Kidney (tissue), 14 donors: Measurements from ENCODE around the gene ZNF12. TPM values are rescaled to one million over a fixed set of nuclear protein-coding genes. Genes with fewer than 3 reads are reported as not detected.

Experiments used
- DNase-seq, 5 donors: peaks; one replicate each; pipeline ENCODE4 v3.0.0-alpha.2; 2013 to 2020
- FAIRE-seq: peaks from 2 replicates; lab custom pipeline; 2012; peaks lifted over from hg19 to GRCh38; lab: Jason Lieb, UNC
- H3K27ac ChIP-seq, 2 donors: one replicate each; pipeline ENCODE4 v1.7.0; 2013; ENCODE audit warnings: low read depth in 2 of 2, low read length in 2 of 2, inconsistent platforms in 1 of 2
- H3K27me3 ChIP-seq: one replicate; pipeline ENCODE4 v1.7.1; 2013; ENCODE audit warnings: low read length, inconsistent platforms; ENCODE audit not compliant: control insufficient read depth, insufficient read depth
- H3K36me3 ChIP-seq, 3 donors: one replicate each; pipeline versions ENCODE4 v1.7.0 to v1.7.1; 2013; ENCODE audit warnings: low read length in 3 of 3, control low read depth in 1 of 3, inconsistent platforms in 1 of 3; ENCODE audit not compliant: insufficient read depth in 3 of 3, control insufficient read depth in 2 of 3
- H3K4me1 ChIP-seq, 3 donors: one replicate each; pipeline versions ENCODE4 v1.7.0 to v1.7.1; 2013; ENCODE audit warnings: low read length in 3 of 3, inconsistent platforms in 1 of 3, low read depth in 1 of 3; ENCODE audit not compliant: control insufficient read depth in 2 of 3, insufficient read depth in 2 of 3
- H3K4me3 ChIP-seq, 3 donors: one replicate each; pipeline versions ENCODE4 v1.7.0 to v1.8.1; 2013; ENCODE audit warnings: low read length in 3 of 3, control low read depth in 1 of 3, inconsistent platforms in 1 of 3
- H3K9ac ChIP-seq, 3 donors: one replicate each; pipeline versions ENCODE4 v1.7.0 to v1.7.1; 2013; ENCODE audit warnings: low read length in 3 of 3, control low read depth in 1 of 3, inconsistent platforms in 1 of 3
- H3K9me3 ChIP-seq, 3 donors: one replicate each; pipeline versions ENCODE4 v1.7.0 to v1.7.1; 2013; ENCODE audit warnings: low read length in 3 of 3, control low read depth in 1 of 3, inconsistent platforms in 1 of 3; ENCODE audit not compliant: control insufficient read depth in 2 of 3, insufficient read depth in 1 of 3
- intact Hi-C: fragments of 100-400 bp; cut with DNase I; formaldehyde crosslinking; loops from one replicate; pipeline ENCODE4 v1.11.1; 2022
- polyA plus RNA-seq: library from polyadenylated mRNA; stranded (reverse); fragments of 350-450 nt; fragmentation: Illumina TruSeq; extraction: RNeasy Lipid Tissue Mini Kit (QIAGEN cat#74804); gene quantifications from one replicate; pipeline ENCODE4 v1.2.3, GENCODE V29; 2014; ENCODE audit warnings: low read depth, low replicate concordance; ENCODE audit not compliant: insufficient read depth
- total RNA-seq: library from RNA; stranded (reverse); fragmentation: NEBNext Ultra II Directional; extraction: Animal tissue kit (Norgen Biotek cat#: 25700); gene quantifications from one replicate; pipeline ENCODE4 v1.2.1, GENCODE V29; 2021
- TF ChIP-seq, protein P1 (sequence below): IDR thresholded peaks from 3 replicates; pipeline ENCODE4 v1.5.1; 2012; ENCODE audit warnings: mild to moderate bottlenecking, moderate library complexity, borderline replicate concordance; ENCODE audit not compliant: insufficient read depth; ENCODE audit errors: extremely low read depth
- donor health status: control.
- donor health status: control.
- donor health status: control.
- donor health status: control.
- donor health status: control.
- donor health status: DM: yes; HTN: yes; CAD: no.
- donor health status: Normal renal cell carcinoma (clear cell type).

Gene ZNF12
- total and polyA plus RNA-seq, 2 donors from 2014 or later: 9.9 to 31.3 TPM

DNA sequence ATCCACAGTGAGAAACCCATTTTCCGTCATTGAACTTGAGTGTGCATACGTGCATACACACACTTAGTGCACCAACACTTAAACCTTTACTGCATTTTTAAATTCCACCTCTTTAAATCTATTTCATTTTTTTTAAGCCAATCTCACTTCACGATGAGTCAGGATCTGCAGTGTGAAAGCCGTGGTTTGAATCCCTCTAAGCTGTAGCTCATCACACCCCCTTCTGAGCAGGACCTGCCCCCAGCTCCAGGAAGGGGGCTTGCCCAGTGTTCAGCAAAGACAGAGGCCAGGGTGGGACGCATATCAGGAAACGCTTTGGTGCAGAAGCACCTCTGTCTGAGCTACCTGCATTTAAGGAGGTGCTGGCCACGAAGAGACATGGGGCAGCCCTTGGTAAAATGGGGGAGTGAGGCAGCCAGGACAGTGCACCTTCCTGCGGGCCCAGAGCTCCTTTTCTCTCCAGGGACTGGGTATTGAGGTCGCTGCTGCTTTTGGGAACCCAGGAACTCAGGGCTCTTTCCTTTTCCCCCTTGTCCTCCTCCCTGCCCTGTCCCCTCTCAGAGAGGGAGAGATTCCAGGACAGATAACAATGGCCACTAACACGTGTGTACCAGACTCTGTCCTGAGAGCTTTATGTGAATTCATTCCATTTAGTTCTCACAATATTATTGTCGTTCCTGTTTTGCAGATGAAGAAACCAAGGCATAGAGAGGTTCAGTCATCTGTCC lies 48.0 kb downstream of the ZNF12 start:
- intact Hi-C loops: no loop called here
- H3K27me3 ChIP-seq: no peaks in the 10 kb centered on the region
- no peak overlapping the region for H3K9ac ChIP-seq
- TF ChIP-seq, protein P1, sequence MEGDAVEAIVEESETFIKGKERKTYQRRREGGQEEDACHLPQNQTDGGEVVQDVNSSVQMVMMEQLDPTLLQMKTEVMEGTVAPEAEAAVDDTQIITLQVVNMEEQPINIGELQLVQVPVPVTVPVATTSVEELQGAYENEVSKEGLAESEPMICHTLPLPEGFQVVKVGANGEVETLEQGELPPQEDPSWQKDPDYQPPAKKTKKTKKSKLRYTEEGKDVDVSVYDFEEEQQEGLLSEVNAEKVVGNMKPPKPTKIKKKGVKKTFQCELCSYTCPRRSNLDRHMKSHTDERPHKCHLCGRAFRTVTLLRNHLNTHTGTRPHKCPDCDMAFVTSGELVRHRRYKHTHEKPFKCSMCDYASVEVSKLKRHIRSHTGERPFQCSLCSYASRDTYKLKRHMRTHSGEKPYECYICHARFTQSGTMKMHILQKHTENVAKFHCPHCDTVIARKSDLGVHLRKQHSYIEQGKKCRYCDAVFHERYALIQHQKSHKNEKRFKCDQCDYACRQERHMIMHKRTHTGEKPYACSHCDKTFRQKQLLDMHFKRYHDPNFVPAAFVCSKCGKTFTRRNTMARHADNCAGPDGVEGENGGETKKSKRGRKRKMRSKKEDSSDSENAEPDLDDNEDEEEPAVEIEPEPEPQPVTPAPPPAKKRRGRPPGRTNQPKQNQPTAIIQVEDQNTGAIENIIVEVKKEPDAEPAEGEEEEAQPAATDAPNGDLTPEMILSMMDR: no peak
- no peak overlapping the region for H3K4me3 ChIP-seq
- no peaks in the 10 kb centered on the region for H3K36me3 ChIP-seq
- no peaks in the 10 kb centered on the region for H3K9me3 ChIP-seq
- FAIRE-seq (no peak), DNase-seq (no peak)
- H3K4me1 ChIP-seq: no peaks in the 10 kb centered on the region
- H3K27ac ChIP-seq: no peak overlapping the region

DNA sequence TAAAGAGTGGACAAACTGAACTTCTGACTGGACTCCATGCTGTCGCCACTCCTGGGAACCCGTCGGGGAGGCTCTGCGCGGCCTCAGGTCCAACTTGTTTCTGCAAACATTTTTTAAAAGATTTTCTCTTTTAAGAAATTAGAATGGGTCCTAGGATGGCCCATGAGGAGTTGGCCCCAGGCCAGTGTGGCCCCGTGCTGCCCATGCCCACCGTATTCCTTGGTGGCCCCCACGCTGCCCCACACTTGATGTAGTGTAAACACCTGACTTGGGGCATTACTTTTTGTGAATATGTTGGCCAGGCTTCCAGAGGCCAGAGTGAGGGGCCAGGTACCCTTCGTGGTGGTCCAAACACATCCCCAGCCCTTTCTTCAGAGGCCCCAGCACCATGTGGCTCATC lies 50.3 kb downstream of the ZNF12 start:
- intact Hi-C loops: no loop called here
- H3K4me1 ChIP-seq: no peaks in the 10 kb centered on the region
- no peak overlapping the region for H3K4me3 ChIP-seq
- no peaks in the 10 kb centered on the region for H3K9me3 ChIP-seq
- H3K27me3 ChIP-seq: no peaks in the 10 kb centered on the region
- peaks cover 0 to 6% (median 2%) of the 10 kb centered on the region in 3 donors for H3K36me3 ChIP-seq
- H3K27ac ChIP-seq: no peak overlapping the region
- DNase-seq (peak in 1 of 5 donors; percentile 37), FAIRE-seq (no peak)
- TF ChIP-seq, protein P1: no peak
- no peak overlapping the region for H3K9ac ChIP-seq

DNA sequence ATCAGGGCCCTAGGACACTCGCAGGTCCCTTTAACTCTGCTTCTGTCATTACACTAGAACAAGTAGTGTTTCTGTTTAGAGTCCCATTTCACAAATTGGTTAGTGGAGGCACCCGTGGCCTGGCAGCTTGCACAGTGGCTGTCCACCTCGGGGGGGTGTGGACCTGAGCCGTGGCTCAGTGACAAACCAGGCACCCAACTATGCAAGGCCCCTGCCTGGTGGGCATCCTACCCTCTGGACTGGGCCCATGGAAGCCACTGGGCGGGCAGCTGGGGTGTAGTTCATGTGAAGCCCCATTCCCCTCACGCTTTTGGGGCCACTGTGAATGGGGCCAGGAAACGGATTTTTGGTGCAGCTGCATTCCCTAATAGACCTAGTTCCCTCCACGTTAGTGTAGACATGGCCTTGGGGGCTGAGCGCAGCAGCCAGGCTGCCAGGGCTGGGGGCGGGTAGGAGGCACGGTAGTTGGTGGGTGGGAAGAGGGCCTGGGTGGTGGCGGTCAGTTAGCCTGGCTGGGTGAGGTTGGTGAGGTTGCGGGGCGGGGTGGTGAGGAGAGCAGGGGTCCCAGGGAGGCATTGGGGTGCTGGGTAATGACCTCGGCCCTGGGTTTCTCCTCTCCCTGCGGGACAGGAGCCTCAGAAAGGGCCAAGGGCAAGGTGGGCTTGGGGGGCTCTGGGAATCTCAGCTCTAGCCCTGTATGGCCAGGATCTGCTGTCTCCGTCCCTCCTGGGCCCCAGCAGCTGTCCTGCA lies 50.9 kb downstream of the ZNF12 start:
- H3K36me3 ChIP-seq: peaks cover 0 to 6% (median 2%) of the 10 kb centered on the region in 3 donors
- TF ChIP-seq, protein P1: no peak
- intact Hi-C loops: no loop called here
- peak in 2 of 5 donors; percentile 35 to 58 for DNase-seq
- FAIRE-seq: no peak
- no peaks in the 10 kb centered on the region for H3K27me3 ChIP-seq
- H3K9me3 ChIP-seq: no peaks in the 10 kb centered on the region
- H3K4me1 ChIP-seq: no peaks in the 10 kb centered on the region
- no peak overlapping the region for H3K27ac ChIP-seq
- no peak overlapping the region for H3K4me3 ChIP-seq
- no peak overlapping the region for H3K9ac ChIP-seq
